Measurements from ENCODE around the gene PBX3. TPM values are rescaled to one million over a fixed set of nuclear protein-coding genes. Genes with fewer than 3 reads are reported as not detected.

PBX3 gene
- total and polyA plus RNA-seq, 10 of the 15 experiments (the other 5 are each of a cell fraction or from before 2014, with no cell fraction given), result 6.7 to 146 (median 22.2) TPM

DNA sequence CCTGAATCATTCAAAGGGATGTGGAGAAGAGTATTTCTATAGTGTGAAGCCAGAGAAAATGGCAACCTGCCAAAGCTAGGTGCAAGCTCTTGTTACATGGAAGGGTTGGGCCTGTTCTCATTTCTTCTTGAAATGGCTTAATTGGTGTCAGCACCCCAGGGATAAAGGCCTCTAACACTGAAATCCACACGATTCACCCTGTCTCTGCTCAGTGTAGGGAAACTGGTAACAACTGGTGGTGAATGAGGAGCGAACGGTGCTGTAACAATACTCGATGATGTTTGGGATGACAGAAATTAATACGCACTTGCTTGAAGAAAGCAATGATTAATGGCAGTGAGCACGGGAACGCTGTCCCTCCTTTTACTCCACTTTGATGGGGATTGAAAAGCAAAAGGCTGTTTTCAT is 16.2 kb downstream of the PBX3 start:
- ATAC-seq, result no peak
- Histone ChIP-seq H2AFZ (ENCODE audit: control insufficient read depth, low read depth, low read length) (no peak overlapping the region), H3K27me3 (replicated peaks in 1 of 2; ENCODE audit: control insufficient read depth in 2 of 2, insufficient read depth in 2 of 2, low read length in 1 of 2) (no peaks in the 10 kb centered on the region), H3K4me3 (no peak overlapping the region), H3K9me3 (replicated peaks; ENCODE audit: control insufficient read depth, insufficient read depth, low read length) (no peaks in the 10 kb centered on the region; the same call in 2 of the 3 replicates), H3K79me2 (ENCODE audit: control insufficient read depth, insufficient read depth, low read length) (peaks cover 82% of the 10 kb centered on the region), H3K27ac (ENCODE audit: control insufficient read depth, insufficient read depth) (no peak overlapping the region), H3K4me1 (ENCODE audit: control insufficient read depth, insufficient read depth, low read length) (peaks cover 17% of the 10 kb centered on the region), H3K9ac (ENCODE audit: control insufficient read depth, insufficient read depth, low read length) (no peak overlapping the region), H3K4me2 (ENCODE audit: control insufficient read depth, insufficient read depth) (no peak overlapping the region), H4K20me1 (ENCODE audit: control insufficient read depth, insufficient read depth) (no peaks in the 10 kb centered on the region), H3K36me3 (ENCODE audit: control insufficient read depth in 2 of 2, insufficient read depth in 2 of 2, low read length in 1 of 2) (no peaks in the 10 kb centered on the region)
- in situ Hi-C loops (cut with MboI), result no loop called here
- ChIA-PET POLR2A (no interaction called here), RAD21 (ENCODE audit: unreplicated experiment) (interaction anchor here (1.2 to 1.3 kb wide), 2 partner anchors 66 to 131 kb away, joined by 4 read pairs; no protein-coding TSS in a partner anchor), SMC1A (ENCODE audit: uncharacterized antibody, unreplicated experiment) (interaction anchor here (0.9 to 1.6 kb wide), 5 partner anchors 10 to 382 kb away, joined by 3 to 5 read pairs (median 4); no protein-coding TSS in a partner anchor), CTCF (interaction anchor here (1.0 to 2.3 kb wide), 2 partner anchors 13 to 707 kb away, joined by 3 to 8 read pairs; no protein-coding TSS in a partner anchor)
- FAIRE-seq, result no peak
- no peak for DNase-seq (ENCODE audit: low read depth, low spot score)
- intact Hi-C loops (cut with micrococcal nuclease; ENCODE audit: unreplicated experiment), result loop anchor here (10.0 kb wide), 1 partner anchor 121 kb away; no protein-coding TSS in a partner anchor
- WGBS (ENCODE audit: insufficient coverage, insufficient replicate concordance, low lambda C conversion rate, missing lambda C conversion rate), result 95% methylated on average over 7 of the region's 7 CpGs
- BruUV-seq (replicated peaks), result no TSS peak
- TF ChIP-seq DPF2 (IDR thresholded peaks at IDR 0.05) (no peak), IKZF2 (IDR thresholded peaks at IDR 0.05) (no peak), MTA2 (IDR thresholded peaks at IDR 0.05; ENCODE audit: low read depth) (no peak), POLR2AphosphoS5 (IDR thresholded peaks at IDR 0.05; ENCODE audit: low read length) (no peak), RBBP5 (conservative IDR thresholded peaks at IDR 0.05) (no peak), EP300 (IDR thresholded peaks at IDR 0.05; ENCODE audit: borderline replicate concordance in 1 of 2, control insufficient read depth in 1 of 2, low read depth in 2 of 2, low read length in 2 of 2) (no peak), BHLHE40 (IDR thresholded peaks at IDR 0.05; ENCODE audit: borderline replicate concordance in 1 of 2, low read depth in 2 of 2, low read length in 1 of 2) (no peak), IKZF1 (conservative IDR thresholded peaks at IDR 0.05) (no peak), SUZ12 (IDR thresholded peaks at IDR 0.05; ENCODE audit: unreplicated experiment) (no peak)
- TF ChIP-seq, protein P1, sequence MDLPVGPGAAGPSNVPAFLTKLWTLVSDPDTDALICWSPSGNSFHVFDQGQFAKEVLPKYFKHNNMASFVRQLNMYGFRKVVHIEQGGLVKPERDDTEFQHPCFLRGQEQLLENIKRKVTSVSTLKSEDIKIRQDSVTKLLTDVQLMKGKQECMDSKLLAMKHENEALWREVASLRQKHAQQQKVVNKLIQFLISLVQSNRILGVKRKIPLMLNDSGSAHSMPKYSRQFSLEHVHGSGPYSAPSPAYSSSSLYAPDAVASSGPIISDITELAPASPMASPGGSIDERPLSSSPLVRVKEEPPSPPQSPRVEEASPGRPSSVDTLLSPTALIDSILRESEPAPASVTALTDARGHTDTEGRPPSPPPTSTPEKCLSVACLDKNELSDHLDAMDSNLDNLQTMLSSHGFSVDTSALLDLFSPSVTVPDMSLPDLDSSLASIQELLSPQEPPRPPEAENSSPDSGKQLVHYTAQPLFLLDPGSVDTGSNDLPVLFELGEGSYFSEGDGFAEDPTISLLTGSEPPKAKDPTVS (IDR thresholded peaks at IDR 0.05; ENCODE audit: low read depth, low read length), result no peak
- TF ChIP-seq, protein P2, sequence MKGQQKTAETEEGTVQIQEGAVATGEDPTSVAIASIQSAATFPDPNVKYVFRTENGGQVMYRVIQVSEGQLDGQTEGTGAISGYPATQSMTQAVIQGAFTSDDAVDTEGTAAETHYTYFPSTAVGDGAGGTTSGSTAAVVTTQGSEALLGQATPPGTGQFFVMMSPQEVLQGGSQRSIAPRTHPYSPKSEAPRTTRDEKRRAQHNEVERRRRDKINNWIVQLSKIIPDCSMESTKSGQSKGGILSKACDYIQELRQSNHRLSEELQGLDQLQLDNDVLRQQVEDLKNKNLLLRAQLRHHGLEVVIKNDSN (IDR thresholded peaks at IDR 0.05; ENCODE audit: borderline replicate concordance, extremely low read length, insufficient read depth, low read depth, low read length), result no peak
- TF ChIP-seq, protein P3, sequence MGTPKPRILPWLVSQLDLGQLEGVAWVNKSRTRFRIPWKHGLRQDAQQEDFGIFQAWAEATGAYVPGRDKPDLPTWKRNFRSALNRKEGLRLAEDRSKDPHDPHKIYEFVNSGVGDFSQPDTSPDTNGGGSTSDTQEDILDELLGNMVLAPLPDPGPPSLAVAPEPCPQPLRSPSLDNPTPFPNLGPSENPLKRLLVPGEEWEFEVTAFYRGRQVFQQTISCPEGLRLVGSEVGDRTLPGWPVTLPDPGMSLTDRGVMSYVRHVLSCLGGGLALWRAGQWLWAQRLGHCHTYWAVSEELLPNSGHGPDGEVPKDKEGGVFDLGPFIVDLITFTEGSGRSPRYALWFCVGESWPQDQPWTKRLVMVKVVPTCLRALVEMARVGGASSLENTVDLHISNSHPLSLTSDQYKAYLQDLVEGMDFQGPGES (IDR thresholded peaks at IDR 0.05), result no peak
- TF ChIP-seq, protein P4, sequence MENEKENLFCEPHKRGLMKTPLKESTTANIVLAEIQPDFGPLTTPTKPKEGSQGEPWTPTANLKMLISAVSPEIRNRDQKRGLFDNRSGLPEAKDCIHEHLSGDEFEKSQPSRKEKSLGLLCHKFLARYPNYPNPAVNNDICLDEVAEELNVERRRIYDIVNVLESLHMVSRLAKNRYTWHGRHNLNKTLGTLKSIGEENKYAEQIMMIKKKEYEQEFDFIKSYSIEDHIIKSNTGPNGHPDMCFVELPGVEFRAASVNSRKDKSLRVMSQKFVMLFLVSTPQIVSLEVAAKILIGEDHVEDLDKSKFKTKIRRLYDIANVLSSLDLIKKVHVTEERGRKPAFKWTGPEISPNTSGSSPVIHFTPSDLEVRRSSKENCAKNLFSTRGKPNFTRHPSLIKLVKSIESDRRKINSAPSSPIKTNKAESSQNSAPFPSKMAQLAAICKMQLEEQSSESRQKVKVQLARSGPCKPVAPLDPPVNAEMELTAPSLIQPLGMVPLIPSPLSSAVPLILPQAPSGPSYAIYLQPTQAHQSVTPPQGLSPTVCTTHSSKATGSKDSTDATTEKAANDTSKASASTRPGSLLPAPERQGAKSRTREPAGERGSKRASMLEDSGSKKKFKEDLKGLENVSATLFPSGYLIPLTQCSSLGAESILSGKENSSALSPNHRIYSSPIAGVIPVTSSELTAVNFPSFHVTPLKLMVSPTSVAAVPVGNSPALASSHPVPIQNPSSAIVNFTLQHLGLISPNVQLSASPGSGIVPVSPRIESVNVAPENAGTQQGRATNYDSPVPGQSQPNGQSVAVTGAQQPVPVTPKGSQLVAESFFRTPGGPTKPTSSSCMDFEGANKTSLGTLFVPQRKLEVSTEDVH (IDR thresholded peaks at IDR 0.05; ENCODE audit: low read depth, partially characterized antibody), result no peak
- TF ChIP-seq, protein P5, sequence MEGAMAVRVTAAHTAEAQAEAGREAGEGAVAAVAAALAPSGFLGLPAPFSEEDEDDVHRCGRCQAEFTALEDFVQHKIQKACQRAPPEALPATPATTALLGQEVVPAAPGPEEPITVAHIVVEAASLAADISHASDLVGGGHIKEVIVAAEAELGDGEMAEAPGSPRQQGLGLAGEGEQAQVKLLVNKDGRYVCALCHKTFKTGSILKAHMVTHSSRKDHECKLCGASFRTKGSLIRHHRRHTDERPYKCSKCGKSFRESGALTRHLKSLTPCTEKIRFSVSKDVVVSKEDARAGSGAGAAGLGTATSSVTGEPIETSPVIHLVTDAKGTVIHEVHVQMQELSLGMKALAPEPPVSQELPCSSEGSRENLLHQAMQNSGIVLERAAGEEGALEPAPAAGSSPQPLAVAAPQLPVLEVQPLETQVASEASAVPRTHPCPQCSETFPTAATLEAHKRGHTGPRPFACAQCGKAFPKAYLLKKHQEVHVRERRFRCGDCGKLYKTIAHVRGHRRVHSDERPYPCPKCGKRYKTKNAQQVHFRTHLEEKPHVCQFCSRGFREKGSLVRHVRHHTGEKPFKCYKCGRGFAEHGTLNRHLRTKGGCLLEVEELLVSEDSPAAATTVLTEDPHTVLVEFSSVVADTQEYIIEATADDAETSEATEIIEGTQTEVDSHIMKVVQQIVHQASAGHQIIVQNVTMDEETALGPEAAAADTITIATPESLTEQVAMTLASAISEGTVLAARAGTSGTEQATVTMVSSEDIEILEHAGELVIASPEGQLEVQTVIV (IDR thresholded peaks at IDR 0.05; ENCODE audit: borderline replicate concordance, partially characterized antibody), result no peak
